Kidney epithelial cell (primary cell): ENCODE results near the gene C1orf74. TPM values are rescaled to one million over a fixed set of nuclear protein-coding genes. Genes with fewer than 3 reads are reported as not detected.

Experiments
- DNase-seq: peaks from one replicate; pipeline ENCODE4 v3.0.0-alpha.2; 2010; ENCODE audit warnings: low read depth
- H3K27me3 ChIP-seq: 2 replicates; pipeline ENCODE4 v1.6.0; 2011; ENCODE audit warnings: low read length; ENCODE audit not compliant: control insufficient read depth, insufficient read depth
- H3K36me3 ChIP-seq: 2 replicates; pipeline ENCODE4 v1.5.1; 2011; ENCODE audit warnings: low read length; ENCODE audit not compliant: control insufficient read depth, insufficient read depth
- H3K4me3 ChIP-seq: 2 replicates; pipeline ENCODE4 v1.5.1; 2011; ENCODE audit warnings: low read depth, mild to moderate bottlenecking, control low read depth, low read length
- CTCF ChIP-seq: IDR thresholded peaks from 2 replicates; pipeline ENCODE4 v1.5.1; 2011; ENCODE audit warnings: mild to moderate bottlenecking, moderate library complexity, low read length, control low read depth, inconsistent platforms; ENCODE audit not compliant: insufficient read depth, poor library complexity, severe bottlenecking
- total RNA-seq: library from RNA; depleted of rRNA; stranded (reverse); fragments of >200 nt; gene quantifications from 2 replicates; pipeline ENCODE4 v1.2.3, GENCODE V29; 2015

The C1orf74 gene
- total RNA-seq, 1 donor from 2014 or later: 12.4 TPM

GRCh38 chr1:209770636-209771415 lies 13.5 kb downstream of the C1orf74 start:
- TF ChIP-seq CTCF: no peak
- no peaks in the 10 kb centered on the region for H3K36me3 ChIP-seq
- no peak overlapping the region for H3K4me3 ChIP-seq
- H3K27me3 ChIP-seq: no peaks in the 10 kb centered on the region
- DNase-seq: no peak

- TF ChIP-seq CTCF: no peak
- DNase-seq: no peak
- Histone ChIP-seq H3K4me3 (no peak overlapping the region), H3K27me3 (no peaks in the 10 kb centered on the region), H3K36me3 (no peaks in the 10 kb centered on the region)
Measured at GRCh38 chr1:209769971-209770370, 14.4 kb downstream of the C1orf74 start.

- DNase-seq: peak; percentile 39
- no peak for TF ChIP-seq CTCF
- H3K4me3 ChIP-seq: no peak overlapping the region
Measured at GRCh38 chr1:209769171-209769904, 15.0 kb downstream of the C1orf74 start.

GRCh38 chr1:209768354-209768774 lies 16.0 kb downstream of the C1orf74 start:
- DNase-seq: no peak
- Histone ChIP-seq H3K36me3 (no peaks in the 10 kb centered on the region), H3K4me3 (no peak overlapping the region), H3K27me3 (no peaks in the 10 kb centered on the region)
- no peak for TF ChIP-seq CTCF

More at GRCh38 chr1:209769171-209769904, 15.0 kb downstream of the C1orf74 start:
- Histone ChIP-seq H3K27me3 (no peaks in the 10 kb centered on the region), H3K36me3 (no peaks in the 10 kb centered on the region)

GRCh38 chr1:209767706-209768105 lies 16.7 kb downstream of the C1orf74 start:
- Histone ChIP-seq H3K36me3 (no peaks in the 10 kb centered on the region), H3K4me3 (no peak overlapping the region), H3K27me3 (no peaks in the 10 kb centered on the region)
- no peak for DNase-seq
- TF ChIP-seq CTCF: no peak
